ENCODE measurements around the gene CAMSAP1.

- TF ChIP-seq CTCF (IDR thresholded peaks at IDR 0.05) (no peak), EZH2 (IDR thresholded peaks at IDR 0.05; ENCODE audit: borderline replicate concordance, insufficient read depth, low read depth, low read length, poor library complexity, severe bottlenecking) (no peak)
Measured at GRCh38 chr9:135857843-135858242, 49.5 kb downstream of the CAMSAP1 start.
